Lower leg skin (tissue), 3 donors: ENCODE results near the gene HUNK.

Experiments used
- POLR2A ChIP-seq, 2 donors: fragments of 450-650 bp; IDR thresholded peaks; one replicate each; pipeline ENCODE4 v1.6.1; 2016 to 2017; ENCODE audit warnings: antibody characterized with exemption in 2 of 2, mild to moderate bottlenecking in 1 of 2, moderate library complexity in 1 of 2
- TF ChIP-seq, protein P1 (sequence below), 3 donors: fragments of 450-650 bp; IDR thresholded peaks; one replicate each; pipeline ENCODE4 v1.5.1; 2016; ENCODE audit warnings: antibody characterized with exemption in 3 of 3, mild to moderate bottlenecking in 3 of 3, moderate library complexity in 2 of 3

- TF ChIP-seq POLR2A (IDR thresholded peaks at IDR 0.05), result no peak
- TF ChIP-seq, protein P1, sequence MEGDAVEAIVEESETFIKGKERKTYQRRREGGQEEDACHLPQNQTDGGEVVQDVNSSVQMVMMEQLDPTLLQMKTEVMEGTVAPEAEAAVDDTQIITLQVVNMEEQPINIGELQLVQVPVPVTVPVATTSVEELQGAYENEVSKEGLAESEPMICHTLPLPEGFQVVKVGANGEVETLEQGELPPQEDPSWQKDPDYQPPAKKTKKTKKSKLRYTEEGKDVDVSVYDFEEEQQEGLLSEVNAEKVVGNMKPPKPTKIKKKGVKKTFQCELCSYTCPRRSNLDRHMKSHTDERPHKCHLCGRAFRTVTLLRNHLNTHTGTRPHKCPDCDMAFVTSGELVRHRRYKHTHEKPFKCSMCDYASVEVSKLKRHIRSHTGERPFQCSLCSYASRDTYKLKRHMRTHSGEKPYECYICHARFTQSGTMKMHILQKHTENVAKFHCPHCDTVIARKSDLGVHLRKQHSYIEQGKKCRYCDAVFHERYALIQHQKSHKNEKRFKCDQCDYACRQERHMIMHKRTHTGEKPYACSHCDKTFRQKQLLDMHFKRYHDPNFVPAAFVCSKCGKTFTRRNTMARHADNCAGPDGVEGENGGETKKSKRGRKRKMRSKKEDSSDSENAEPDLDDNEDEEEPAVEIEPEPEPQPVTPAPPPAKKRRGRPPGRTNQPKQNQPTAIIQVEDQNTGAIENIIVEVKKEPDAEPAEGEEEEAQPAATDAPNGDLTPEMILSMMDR (IDR thresholded peaks at IDR 0.05), result no peak
These were observed at the start of gene HUNK for GRCh38 chr21:31872452-31873274.
